ENCODE data around the gene CARD19.
"Not testable (repeated sequence)": the region's sequence is repeated elsewhere in the genome, so short reads cannot be mapped to it uniquely, and the experiment has no call there.

The CARD19 gene

DNA sequence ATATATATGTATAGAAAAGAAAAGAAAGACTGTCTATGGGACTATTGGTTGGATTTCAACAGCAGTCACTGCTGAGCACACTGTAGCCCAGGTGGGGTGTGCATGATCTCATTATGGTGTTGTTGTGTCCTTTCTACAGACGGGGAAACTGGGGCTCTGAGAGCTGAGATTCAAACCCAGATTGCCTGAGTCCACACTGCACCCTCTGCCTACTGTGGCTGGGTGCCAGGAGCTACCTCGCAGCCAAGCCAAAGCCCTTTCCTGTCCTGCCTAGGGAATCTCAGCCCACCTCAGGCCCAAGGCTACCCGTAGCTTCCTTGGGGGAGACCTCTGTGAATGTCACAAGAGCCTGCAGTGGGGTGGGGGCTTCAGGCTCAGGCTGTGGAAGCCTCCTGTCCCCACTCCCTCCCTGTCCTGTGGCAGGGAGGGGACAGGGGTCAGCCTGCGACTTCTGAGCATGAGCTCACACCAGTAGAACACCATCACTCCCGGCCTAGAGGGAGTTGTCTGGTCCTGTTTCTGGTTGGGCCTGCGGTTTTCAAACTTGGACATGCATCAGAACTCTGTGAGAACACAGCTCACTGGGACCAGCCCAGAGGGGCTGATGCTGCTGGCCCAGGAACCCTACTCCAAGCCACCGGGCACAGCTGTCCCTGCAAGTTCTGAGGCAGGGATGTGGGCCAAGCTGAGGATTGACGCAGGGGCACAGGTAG, 45.9 kb downstream of the CARD19 start:
- no peak overlapping the region for H3K4me3 ChIP-seq (ENCODE audit: low read depth, low read length)
- DNase-seq (ENCODE audit: low read depth) = no peak
- TF ChIP-seq, protein P1, sequence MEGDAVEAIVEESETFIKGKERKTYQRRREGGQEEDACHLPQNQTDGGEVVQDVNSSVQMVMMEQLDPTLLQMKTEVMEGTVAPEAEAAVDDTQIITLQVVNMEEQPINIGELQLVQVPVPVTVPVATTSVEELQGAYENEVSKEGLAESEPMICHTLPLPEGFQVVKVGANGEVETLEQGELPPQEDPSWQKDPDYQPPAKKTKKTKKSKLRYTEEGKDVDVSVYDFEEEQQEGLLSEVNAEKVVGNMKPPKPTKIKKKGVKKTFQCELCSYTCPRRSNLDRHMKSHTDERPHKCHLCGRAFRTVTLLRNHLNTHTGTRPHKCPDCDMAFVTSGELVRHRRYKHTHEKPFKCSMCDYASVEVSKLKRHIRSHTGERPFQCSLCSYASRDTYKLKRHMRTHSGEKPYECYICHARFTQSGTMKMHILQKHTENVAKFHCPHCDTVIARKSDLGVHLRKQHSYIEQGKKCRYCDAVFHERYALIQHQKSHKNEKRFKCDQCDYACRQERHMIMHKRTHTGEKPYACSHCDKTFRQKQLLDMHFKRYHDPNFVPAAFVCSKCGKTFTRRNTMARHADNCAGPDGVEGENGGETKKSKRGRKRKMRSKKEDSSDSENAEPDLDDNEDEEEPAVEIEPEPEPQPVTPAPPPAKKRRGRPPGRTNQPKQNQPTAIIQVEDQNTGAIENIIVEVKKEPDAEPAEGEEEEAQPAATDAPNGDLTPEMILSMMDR (IDR thresholded peaks at IDR 0.05; ENCODE audit: insufficient read depth, low read depth, low read length, missing control alignments) = no peak

DNA sequence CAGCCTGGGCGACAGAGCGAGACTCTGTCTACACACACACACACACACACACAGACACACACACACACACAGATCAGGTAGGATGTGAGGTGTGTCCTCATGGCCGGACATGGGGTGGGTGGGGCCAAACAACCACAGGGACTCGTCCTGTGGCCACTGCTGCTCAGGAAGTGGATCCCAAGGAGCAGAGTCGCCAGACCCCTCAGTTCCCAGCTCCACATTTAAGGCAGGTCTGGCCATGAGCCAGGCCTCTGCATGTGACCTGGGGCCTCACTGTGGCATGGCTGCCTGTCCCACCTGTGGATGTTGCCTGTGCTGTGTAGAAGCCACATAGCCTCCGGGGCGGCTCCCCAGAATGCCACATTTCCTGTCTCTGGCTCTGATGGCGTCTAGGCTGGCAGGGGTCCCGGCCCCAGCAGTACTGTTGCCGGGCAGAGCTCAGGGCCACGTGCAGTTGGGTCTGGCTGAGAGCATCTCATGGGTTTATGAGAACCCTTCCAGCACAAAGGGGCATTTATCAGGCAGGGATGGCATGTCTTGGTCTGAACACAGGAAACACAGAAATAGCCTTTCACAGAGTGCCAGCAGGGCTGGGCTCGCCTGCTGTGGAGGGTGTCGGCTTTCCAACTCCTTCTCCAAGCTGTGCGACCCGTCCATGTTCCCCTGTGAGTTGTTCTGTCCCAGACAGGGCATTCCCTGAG, 48.0 kb downstream of the CARD19 start:
- DNase-seq (ENCODE audit: low read depth) = peak; percentile 41
- H3K4me3 ChIP-seq (ENCODE audit: low read depth, low read length) = no peak overlapping the region
- TF ChIP-seq, protein P1 (IDR thresholded peaks at IDR 0.05; ENCODE audit: insufficient read depth, low read depth, low read length, missing control alignments) = no peak

DNA sequence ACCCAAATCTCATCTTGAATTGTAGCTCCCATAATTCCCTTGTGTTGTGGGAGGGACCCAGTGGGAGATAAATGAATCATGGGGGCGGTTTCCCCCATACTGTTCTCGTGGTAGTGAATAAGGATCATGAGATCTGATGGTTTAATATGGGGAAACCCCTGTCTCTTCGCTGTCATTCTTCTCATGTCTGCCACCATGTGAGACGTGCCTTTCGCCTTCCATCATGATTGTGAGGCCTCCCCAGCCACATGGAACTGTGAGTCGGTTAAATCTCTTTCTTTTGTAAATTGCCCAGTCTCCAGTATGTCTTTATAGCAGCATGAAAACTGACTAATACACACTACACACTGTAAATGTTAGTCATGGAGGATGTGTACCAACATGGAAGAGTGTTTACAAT, 50.7 kb downstream of the CARD19 start:
- not testable (repeated sequence) for DNase-seq (ENCODE audit: low read depth); H3K4me3 ChIP-seq (ENCODE audit: low read depth, low read length)

DNA sequence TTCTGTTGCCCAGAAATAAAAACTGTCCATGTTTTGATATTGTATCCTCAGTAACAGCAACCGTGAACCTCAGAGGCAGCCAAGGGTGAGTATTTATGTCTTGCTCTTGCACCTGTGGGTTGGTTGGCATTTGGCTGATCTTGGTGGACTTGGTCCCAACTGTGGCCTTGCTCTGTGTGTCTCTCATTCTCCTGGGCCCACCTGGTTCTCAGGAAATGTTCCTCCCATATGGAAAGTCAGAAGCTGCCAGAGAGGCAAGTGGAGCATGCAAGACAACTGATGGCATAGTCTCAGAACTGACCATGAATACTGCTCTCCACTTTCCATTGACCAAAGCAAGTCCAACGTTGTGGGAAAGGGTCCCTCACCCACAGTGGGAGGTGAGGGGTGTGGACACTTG, 51.6 kb downstream of the CARD19 start:
- TF ChIP-seq, protein P1 (IDR thresholded peaks at IDR 0.05; ENCODE audit: insufficient read depth, low read depth, low read length, missing control alignments) = no peak
- H3K4me3 ChIP-seq (ENCODE audit: low read depth, low read length) = no peak overlapping the region
- DNase-seq (ENCODE audit: low read depth) = no peak

DNA sequence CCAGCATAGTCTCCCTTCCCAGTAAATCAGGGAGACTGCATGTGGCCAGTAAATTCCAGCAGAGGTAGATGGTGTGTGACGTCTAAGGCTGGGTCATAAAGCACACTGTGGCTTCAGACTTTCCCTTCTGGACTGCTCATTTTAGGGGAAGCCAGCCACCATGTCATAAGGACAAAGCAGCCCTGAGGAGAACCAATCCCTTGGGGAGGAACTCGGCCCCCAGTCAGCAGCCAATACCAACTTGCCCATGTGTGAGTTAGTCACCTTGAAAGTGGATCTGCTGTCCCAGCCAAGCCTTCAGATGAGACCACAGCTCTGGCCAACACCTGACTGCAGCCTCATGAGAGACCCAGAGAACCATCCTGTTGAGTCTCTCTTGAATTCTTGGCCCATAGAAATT, 52.7 kb downstream of the CARD19 start:
- TF ChIP-seq, protein P1 (IDR thresholded peaks at IDR 0.05; ENCODE audit: insufficient read depth, low read depth, low read length, missing control alignments) = no peak
- DNase-seq (ENCODE audit: low read depth) = no peak
- H3K4me3 ChIP-seq (ENCODE audit: low read depth, low read length) = no peak overlapping the region

DNA sequence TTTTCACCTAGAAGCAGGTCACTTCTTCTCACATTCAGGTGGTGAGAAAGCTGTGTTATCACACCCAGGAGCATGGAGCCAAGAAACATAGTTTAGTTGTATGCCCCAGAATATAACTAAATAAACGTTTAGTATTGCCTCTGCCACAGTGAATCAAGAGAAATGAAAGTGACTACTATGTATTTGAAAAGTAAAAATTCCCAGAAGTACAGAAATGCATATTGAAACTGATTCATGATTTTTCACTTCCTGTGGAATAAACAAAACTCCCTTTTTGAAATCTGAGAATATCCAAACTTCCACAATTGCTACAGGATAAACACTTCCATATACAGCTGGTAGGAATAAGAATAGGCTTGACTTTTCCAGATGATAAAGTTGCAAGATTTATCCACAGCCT, 53.3 kb downstream of the CARD19 start:
- no peak for DNase-seq (ENCODE audit: low read depth)
- no peak overlapping the region for H3K4me3 ChIP-seq (ENCODE audit: low read depth, low read length)
- TF ChIP-seq, protein P1 (IDR thresholded peaks at IDR 0.05; ENCODE audit: insufficient read depth, low read depth, low read length, missing control alignments) = no peak

DNA sequence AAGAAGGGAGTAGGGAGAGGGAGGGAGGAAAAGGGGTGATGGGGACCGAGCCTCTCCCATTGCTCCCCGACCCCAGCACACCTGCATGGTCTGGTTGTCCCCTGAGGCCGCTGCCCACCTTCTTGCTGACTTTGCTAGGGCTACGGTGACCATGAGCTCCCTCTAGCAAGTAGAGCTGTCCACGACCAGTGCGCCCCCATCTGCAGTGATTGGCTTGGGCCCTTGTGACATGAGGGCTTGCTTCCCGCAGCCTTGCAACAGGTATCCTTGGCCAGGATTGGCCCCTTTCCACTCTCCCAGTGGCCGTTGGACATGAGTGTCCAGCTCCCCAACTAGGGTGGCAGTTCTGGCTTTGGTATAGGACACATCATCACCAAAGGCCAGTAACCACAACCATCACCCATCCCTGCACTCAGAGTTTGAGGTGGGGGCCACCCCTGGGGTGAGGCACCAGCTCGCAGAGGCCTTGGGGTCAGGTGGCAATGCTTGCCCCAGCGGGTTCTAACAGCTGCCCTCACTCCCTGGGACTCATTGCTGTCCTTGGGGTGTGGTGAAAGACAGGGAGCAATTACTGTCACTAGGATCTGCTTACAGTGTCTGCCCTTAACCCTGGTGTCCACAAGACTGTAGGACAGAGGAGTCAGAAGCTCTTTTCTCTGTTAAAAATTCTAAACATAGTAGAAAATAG, 55.2 kb downstream of the CARD19 start:
- TF ChIP-seq, protein P1 (IDR thresholded peaks at IDR 0.05; ENCODE audit: insufficient read depth, low read depth, low read length, missing control alignments) = no peak
- no peak overlapping the region for H3K4me3 ChIP-seq (ENCODE audit: low read depth, low read length)
- no peak for DNase-seq (ENCODE audit: low read depth)

Data from GM12865 (cell line).